ENCODE results near the gene KRT82.
A peak's percentile ranks its signal among the peaks of the same experiment; 100 is the strongest.

The KRT82 gene

DNA sequence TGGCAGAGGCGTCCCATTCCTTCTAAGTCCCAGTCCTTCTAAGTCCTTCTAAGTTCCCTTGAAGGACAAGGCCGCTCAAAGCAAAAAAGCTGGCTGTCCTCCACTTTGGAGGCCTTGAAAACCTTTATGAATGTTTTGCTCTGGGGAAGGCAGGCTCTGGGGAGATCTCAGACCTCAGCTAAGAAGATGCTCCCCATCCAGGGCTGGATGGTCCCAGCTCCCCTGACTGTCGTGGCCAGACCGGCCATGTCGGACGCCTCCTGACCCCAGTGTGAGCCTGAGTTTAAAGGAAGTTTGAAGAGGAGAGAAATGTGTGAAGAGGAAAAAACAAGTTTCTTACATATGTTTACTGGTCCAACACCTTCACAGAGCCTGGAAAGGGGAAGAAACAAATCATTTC lies 26.6 kb downstream of the KRT82 start:
- DNase-seq: no peak

DNA sequence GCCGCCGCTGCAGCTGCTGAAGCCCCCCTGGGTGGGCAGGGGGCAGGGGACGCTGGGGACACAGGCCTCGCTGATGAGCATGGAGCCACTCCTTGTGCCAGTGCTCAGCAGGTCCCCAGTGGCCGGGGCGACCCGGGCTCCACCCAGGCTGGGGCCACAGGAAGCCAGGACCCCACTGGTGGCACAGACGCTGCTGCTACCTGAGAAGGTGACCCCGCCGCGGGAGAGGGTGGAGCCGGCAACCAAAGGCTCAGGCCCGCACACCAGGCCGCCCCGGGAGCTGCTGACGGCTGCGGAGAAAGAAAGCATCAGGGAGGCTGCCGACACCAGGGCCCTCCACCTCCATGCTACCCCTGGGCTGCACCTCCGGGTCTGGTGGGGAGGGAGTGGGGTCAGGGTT lies 28.0 kb downstream of the KRT82 start:
- DNase-seq: no peak

DNA sequence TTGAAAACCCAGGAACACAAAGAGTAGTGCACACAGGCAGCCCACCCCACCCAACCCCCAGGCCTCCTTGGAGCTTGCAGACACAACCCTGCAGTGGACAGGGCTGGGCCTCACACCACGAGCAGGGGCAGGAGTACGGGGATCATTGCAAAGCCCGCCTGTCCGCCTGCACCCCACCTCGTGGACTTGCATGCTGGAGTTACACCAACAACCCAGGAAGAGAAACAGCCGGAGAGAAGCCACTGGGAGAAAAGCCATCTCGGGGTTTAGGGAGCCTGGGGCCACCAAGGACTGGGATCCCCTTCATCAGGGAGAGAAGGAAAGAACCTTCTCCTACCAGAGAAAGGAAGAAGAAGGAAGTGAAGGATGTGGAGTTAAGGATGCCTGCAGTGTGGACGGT lies 28.9 kb downstream of the KRT82 start:
- DNase-seq: no peak

DNA sequence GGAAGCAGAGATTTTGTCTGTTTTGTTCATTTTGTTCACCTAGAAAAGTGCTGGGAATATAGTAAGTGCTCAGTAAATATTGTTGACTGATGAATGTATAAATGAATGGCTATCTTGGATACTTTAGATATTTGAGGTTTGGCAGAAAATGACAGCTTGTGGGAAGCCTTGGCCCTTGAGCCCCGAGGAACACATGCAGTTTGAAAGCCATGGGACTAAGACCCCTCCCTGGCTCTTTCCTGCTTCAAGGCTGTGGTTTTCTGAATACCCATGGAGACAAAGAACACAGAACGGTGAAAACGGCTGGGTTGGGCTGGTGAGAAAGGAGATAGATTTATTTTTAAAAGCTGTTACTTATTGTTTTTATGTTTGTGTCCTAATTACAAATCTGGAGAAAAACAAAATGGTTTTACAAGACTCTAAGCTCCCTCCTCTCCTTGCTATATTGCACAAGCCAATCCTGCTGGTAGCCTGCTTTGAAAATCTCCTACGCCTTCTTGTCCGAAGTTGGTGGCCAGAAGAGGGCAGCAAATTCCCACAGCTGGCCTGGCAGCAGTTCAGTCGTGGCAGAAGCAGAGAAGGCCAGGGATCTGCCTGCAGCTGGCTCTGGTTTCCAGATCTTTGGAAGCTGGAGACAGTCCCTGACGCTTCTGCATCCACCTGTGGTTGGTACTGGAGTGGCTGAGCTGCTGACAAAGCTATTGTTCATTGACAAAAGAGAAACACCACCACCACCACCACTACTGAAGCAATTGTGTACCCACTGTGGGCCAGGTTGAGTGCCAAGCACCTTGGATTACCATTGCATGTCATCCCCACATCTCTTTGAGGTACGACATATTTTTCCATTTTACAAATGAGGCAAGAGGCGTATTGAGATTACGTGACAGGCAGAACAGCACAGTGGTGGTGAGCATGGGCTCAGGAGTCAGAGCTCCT lies 33.6 kb downstream of the KRT82 start:
- DNase-seq: peak; percentile 66

DNA sequence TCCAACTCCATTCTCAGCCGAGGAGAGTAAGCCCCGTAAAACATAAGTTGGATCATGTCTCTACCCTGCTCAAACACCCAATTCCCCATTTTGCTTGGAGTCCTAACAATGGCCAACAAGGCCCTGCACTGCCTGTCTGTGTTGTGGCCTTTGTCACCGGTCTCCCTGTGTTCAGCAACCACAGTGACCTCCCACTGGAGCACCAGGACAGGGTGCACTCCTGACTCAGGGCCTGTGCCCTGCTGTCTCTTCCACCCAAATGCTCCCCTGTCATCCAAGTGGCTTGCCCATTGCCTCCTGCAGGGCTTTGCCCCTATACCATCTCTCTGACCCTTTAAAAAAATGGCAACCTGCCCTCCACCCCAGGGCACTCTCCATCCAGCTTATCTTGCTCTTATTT lies 34.4 kb downstream of the KRT82 start:
- DNase-seq: no peak

DNA sequence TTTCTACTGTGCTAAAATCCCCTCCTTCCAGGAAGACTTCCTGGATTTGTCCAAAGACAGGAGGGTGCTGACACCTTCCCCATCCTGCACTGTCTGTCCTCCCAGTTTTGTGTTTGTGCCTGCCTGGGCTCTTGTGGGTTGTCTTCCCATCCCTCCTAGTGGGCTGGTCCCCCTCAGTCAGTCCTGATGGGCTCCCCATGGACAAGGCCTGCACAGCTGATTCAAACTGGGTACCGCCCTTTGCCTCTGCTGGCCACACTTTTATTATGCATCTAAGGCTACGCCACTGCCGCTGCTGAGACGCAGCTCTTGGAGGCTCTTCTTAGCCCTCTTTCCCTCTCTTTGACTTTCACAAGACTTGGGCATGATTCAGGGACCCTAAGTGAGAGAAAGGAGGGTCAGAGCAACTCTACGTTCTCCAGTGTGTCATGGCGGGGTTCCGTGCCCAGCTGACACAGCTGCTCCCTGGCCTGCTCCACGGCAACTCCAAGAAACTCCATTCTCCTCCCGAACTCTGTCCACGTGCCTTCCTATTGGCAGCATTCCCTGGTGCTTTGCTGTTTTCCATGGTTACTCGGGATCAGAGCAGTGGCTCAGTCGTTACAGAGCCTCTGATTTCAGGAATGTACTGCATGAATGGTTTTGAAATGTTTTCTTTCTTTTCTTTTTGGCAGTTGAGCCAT lies 35.1 kb downstream of the KRT82 start:
- DNase-seq: no peak

DNA sequence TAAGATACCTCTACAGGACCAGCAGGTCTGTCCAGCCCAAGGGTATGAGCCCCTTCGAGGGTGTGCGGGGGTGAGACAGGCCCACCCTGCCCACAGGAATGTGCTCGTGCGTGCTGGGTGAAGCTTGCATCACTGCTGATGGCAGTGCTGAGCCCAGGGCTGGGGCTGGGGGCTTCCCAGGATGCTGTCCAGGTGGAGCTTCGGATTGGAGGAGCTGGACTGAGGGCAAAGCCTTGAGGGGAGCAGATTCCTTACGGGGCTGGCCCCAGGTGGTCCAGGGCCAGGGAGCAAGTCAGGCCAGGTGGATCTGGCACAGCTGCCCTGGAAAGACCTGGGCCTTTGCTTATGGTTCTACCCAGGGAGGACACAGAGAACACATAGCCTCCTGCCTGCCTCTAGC lies 36.3 kb downstream of the KRT82 start:
- no peak for DNase-seq

DNA sequence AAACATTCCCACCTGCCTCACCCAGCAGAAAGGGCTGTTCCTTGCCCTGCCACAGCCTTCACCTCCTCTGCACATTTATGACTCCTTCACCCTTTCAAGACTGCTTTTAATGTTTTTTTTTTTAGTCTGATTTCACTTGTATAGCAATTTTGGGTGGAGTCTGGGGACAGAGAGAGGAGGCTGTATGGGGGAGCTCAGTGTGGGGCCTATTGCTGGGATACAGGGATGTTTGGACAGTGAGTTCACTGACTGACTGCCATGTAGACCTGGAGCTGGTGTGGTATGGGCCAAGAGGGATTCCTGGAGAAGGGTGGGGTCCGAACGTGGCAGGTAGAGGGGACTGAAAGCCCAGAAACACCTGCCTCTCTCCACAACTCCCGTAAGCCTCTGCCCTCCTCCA lies 36.9 kb downstream of the KRT82 start:
- DNase-seq: no peak

DNA sequence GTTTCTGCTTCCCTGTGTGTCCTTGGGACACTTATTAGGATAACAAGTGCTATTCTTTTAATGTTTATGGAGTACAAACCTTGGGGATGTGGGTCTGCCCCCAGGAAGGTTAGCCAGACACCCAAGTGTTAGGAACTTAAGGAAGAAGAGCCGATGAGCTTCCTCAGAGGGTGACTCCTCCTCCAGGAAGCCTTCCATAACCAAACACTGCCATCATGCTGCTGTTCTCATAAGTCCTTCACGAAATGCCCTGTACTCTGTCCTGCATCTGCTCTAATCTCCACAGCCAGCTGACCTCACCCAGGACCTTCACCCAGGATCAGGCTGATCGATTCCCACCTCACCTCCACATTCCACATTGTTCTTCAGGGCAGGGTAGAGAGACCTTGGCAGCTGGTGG lies 37.6 kb downstream of the KRT82 start:
- no peak for DNase-seq

DNA sequence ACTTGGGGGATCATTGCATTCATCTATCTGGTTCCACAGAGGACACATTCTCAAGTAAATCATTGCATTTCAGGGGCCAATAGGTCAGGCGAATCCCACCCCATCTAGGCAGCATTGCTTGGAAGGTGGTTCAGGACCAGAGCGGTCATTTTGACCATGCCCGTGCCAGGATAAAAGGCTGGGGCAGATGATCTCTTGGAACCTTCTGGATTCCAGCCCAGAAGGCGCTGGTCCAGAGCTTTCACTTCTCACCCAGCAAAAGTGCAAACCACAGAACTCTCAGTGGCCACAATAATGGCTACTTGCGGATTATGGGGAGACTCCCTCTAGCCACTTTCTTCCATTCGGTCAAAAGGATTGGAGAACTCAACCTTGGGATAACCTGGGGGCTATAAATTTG lies 38.3 kb downstream of the KRT82 start:
- no peak for DNase-seq

DNA sequence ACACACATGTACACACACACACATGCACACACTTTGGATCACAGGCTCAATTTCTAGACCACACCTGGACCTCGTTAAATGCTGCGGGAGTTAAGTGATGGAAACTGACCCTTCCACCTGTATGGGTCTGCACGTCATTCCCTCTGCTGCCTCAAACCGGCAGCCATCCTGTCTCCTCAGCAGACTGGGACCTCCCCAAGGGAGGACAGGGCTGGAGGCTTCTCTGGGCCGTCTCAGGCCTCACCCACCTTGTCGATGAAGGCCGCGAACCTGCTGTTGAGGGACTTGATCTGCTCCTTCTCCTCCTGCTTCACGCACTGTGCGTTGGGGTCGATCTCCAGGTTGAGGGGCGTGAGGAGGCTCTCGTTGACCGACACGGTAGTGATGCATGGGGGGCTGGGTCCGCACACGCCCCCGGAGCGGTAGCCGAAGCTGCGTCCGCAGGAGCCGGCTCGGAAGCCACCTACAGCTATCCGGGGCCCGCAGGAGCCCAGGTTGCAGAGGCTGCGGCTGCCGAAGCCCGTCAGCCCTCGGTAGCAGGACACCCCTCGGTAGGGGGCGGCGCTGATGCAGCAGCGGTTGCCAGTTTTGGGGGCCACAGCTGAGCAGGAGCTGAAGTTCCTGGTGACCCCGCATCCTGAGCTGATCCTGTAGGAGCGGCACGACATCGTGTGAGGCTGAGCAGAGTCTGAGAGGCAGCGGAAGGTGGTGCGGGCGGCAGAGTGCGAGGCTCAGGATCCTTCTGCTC lies 39.2 kb downstream of the KRT82 start, which contains the start of gene KRT85:
TSS of gene KRT85 (minus strand) at position 744 of the 748 bp plus-strand sequence. CDS start at position 668, 76 bp downstream.
- DNase-seq: no peak

DNA sequence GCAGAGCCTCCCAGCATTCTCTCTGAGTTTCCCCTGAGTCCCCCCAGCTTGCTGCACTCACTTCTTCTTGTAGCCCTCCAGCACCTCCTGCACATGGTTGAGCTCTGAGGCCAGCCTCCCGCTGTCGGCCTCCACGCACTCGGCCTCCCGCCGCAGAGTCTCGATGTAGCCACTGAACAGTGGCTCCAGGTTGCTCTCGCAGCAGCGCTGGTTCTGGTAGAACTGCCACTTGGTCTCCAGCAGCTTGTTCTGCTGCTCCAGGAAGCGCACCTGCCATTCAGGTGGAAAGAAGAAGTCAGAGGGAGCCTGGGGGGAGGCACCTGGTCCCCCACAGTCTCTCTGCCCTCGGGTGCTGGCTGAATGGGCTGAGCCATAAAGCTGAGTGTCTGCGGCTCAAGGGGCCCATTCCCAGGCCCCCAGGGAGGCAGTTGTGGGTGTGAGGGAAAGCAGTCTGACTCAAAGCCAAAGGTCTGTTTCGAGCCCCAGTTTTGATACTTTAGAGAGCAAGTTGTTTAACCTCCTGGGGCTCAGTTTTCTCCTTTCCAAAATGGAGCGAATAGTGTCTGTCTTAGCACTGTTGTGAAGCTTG lies 41.1 kb downstream of the KRT82 start:
- DNase-seq: no peak

DNA sequence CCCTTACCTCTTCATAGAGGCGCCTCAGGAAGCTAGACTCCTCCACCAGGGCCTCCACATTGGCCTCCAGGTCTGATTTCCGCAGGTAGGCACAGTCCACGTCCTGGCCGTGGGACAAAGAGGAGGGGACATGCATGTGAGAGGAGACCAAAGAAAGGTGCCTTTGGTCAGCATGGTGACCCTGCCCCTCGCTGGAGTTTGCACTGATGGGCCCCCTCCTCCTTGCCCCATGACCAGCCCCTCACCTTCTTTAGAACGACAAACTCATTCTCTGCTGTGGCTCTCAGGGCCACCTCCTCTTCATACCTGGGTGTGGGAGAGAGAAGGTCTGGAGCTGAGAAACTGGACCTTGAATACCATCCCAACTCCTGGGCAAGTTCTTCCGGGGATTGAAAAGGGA lies 42.1 kb downstream of the KRT82 start:
- no peak for DNase-seq

DNA sequence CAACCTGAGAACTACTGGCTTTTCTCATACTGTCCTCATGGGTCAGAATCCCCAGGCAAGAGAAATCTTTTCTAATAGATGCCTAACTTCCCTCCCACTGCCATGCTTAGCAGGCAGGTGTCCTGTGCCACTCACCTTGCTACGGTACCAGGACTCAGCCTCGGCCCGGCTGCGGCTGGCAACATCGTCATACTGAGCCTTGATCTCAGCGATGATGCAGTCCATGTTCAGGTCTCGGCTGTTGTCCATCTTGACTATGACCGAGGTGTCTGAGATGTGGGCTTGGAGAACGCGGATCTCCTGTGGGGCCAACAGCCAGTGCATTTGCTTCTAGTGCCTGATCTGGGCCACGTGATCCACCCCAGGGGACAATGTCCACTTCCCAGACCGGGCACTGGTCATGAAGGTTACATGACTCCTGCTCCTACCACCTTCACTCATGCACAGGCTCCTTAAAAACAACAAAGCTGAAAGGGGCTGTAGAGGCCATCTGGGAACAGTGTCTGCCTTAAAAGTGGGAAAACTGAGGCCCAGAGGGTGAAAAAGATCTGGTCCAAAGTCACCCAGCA lies 42.9 kb downstream of the KRT82 start:
- no peak for DNase-seq

DNA sequence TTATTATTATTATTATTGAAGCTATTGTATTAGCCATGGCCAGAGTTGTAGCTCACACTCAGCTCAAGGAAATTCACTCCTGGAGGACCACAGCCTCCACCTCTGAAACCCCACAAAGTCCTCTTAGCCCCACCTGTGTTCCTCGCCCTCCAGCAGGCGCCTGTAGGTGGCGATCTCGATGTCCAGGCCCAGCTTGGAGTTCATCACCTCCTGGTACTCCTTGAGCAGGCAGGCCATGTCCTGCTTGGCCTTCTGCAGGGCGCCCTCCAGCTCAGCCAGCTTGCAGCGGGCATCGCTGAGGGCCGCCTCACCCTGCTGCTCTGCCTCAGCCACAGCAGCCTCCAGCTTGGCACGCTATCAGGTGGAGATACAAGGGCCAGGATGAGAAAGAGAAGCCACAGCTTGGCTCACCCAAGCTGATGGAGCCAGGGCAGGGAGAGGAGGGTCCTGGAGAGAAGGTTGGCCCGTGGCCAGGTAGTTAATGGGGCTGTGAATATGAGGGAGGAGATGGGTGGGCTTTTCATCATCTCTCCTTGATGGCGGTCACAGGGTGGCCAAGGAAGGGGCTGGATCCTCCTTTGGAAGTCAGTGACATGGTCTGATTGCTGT lies 43.9 kb downstream of the KRT82 start:
- no peak for DNase-seq

DNA sequence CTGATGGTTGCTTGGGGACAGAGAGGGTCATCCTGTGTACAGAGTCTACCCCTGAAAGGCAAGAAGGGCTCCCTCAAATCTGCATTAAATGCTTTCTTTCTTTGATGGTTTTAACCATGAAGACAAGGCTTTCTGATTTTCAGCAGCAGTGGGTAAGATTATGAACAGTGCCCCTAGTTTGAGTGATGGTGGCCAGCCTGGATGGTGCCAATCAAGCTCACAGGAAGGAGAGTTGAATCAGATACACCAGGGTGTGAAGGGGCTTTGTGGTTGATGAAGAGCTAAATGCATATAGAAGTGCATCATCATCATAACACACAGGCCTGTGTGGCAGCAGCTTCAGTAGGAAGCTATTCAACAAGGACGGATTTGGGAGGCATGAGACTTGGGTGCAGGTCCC lies 44.6 kb downstream of the KRT82 start:
- DNase-seq: no peak

DNA sequence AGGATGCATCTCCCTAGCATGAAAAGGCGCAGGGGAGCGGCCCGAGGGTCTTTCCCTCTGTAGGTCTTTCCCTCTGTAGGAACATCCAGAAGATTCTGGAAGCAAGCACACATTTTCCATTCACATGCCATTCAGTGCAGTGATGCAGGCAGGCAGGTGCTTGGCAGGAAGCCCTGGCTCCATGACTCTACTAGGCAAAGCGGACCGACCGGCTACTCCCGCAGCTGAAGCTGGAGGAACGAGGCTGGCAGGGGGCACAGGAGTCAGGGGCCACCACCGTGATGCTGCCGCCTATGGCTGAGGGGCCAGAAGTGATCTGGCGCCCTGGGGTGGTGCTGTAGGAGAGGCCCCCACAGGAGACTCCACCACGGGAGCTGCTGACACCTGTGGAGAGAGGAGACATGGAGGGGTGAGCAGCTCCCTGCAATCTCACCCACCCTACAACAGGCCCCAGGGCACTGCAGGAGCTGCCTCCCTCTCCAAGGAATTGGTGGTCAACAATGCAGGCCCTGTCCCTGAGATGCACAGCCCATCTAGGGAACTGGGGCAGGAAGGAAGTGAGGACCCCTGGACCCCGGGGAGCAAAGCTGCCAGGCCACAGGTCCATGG lies 45.4 kb downstream of the KRT82 start:
- DNase-seq: no peak

DNA sequence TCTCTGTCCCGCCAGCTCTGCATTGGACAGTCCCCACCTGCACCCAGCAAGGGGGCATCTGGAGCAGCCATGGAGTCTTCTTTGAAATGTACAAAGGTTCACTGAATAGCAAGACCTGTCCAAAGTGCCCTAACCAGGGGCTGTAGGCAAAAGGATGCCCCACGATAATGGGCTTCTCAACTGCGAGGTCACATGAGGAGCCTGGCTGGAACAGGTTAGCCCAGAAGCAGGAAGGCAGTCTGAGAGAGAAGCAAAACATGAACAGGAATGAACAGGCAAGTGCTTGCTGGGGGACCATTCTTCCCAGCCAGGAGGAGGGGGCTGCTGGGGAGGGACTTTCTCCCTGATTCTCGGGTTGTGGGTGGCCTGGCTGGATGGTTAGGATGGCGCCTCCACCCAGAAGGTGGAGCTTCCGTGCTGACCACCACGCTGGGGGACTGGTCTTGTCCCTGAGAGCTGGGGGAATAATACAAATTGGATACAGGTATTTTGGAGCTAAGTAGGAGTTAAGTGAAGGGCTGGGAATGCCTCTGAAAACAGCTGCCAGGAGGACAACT lies 46.0 kb downstream of the KRT82 start:
- DNase-seq: no peak

DNA sequence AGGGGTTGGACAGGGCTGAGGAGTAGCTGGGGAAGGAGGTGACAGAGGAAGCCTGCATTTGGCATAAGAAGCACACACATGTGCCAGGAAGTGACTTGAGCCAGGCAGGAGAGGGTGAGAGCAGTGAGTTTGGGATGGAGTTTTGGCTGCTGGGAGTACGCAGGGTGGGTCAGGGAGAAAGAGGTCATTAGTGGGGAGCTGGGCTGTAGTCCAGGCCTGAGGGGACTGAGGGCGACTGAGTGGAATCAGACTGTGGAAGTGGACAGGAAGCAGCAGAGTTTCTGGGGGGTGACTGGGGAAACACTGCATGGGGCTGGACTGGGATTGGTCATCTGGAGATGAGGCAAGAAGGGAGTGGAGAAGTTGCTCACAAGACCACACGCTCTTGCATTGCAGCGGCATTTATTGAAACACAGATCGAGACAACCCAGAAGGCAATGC lies 46.5 kb downstream of the KRT82 start:
- DNase-seq: no peak

DNA sequence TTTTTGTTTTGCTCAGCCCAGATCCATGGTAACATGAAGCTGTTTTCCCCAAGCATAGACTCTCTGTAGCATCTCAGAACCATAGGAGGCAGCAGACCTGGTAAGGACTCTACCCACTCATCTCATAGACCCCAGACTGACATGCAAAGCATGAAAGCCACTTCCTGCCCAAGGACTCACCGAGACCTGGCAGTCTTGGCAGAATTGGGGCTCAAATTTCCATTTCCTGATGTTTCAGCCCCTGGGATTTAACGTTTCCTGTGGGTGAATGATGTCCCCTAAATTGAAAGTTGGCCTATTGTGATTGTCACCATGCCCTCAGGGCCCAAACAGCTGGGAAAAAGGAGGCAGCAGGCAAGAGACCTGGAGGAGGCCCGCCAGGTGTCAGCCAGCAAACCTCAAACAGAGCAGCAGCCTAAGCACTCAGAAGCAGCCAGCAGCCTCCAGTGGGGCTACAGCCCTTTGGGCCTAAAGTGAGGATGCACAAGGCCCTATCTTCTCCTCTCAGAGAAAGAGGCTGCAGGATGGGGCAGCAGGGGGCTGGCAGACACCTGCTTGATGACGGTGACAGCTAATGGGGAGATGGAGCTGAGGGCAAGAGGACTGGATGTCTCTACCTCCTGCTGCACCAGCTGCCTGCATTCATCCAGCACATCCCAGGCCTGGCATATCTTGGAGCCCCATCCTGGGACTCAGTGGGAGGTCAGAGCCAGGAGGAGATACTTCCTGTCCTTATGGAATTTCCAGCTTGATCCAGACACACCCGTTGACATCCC lies 47.4 kb downstream of the KRT82 start:
- peak; percentile 33 for DNase-seq

Data from COR-L47 (cell line).